Measurements from ENCODE around the gene RSU1. TPM values are rescaled to one million over a fixed set of nuclear protein-coding genes. Genes with fewer than 3 reads are reported as not detected.

Gene RSU1
- total and polyA plus RNA-seq, 2 donors (not counting 3 experiments of a cell fraction or from before 2014, with no cell fraction given): 80.2 to 104 TPM

GRCh38 chr10:16689696-16690095 lies 127.5 kb downstream of the RSU1 start:
- no peak overlapping the region for H3K4me3 ChIP-seq (replicated peaks in 1 of 3; ENCODE audit: insufficient read depth in 1 of 3, low read depth in 1 of 3, low read length in 3 of 3)
- no TSS peak for BruUV-seq (replicated peaks)
- no peak for FAIRE-seq
- H3K36me3 ChIP-seq (ENCODE audit: control insufficient read depth in 2 of 2, extremely low read depth in 1 of 2, insufficient read depth in 2 of 2, low read length in 2 of 2): peaks cover 3% of the 10 kb centered on the region in 2 experiments
- H3K9me1 ChIP-seq (replicated peaks; ENCODE audit: control insufficient read depth, extremely low read depth, insufficient read depth, low read length): no peaks in the 10 kb centered on the region
- no peak overlapping the region for H2AFZ ChIP-seq (ENCODE audit: low read depth, low read length)
- H3K9me3 ChIP-seq (replicated peaks; ENCODE audit: control insufficient read depth, insufficient read depth, low read length): no peaks in the 10 kb centered on the region
- intact Hi-C loops (cut with micrococcal nuclease): no loop called here
- no peak overlapping the region for H3K4me2 ChIP-seq (ENCODE audit: insufficient read depth, low read length)
- dilution Hi-C loops (cut with MboI; ENCODE audit: extremely low pct_ligation_motif_present, low sequenced_read_pairs): no loop called here
- CTCF ChIA-PET: interaction anchor here (1.0 kb wide), 1 partner anchor 88 kb away, joined by 3 read pairs; no protein-coding TSS in a partner anchor
- no peak overlapping the region for H3K9ac ChIP-seq (replicated peaks; ENCODE audit: extremely low read depth, insufficient read depth, low read length)
- DNase-seq (ENCODE audit: low read depth, low spot score): peak; percentile 24
- no peak overlapping the region for H3K27ac ChIP-seq (ENCODE audit: insufficient read depth, low read depth, low read length)
- H4K20me1 ChIP-seq (replicated peaks; ENCODE audit: control insufficient read depth, extremely low read depth, insufficient read depth, low read length): no peaks in the 10 kb centered on the region
- no peaks in the 10 kb centered on the region for H3K79me2 ChIP-seq (ENCODE audit: control insufficient read depth, insufficient read depth, low read length)
- no peaks in the 10 kb centered on the region for H3K27me3 ChIP-seq (ENCODE audit: control insufficient read depth in 2 of 2, insufficient read depth in 2 of 2, low read length in 2 of 2)
- no peak for TF ChIP-seq GATA2 (IDR thresholded peaks at IDR 0.05; ENCODE audit: insufficient read depth, insufficient read length, low read depth, low read length)
- TF ChIP-seq JUN (IDR thresholded peaks at IDR 0.05; ENCODE audit: borderline replicate concordance, insufficient read depth, insufficient read length, low read depth): no peak
- TF ChIP-seq POLR2AphosphoS5 (IDR thresholded peaks at IDR 0.05; ENCODE audit: insufficient read depth, low read depth, low read length): no peak
- no peak for TF ChIP-seq POLR2A (IDR thresholded peaks at IDR 0.05; ENCODE audit: low read depth, low read length)
- no peak for TF ChIP-seq MYC (IDR thresholded peaks at IDR 0.05; ENCODE audit: low read depth, low read length)
- no peak for TF ChIP-seq CTCF (IDR thresholded peaks at IDR 0.05; ENCODE audit: extremely low read depth in 1 of 2, insufficient read depth in 1 of 2, low read depth in 1 of 2, low read length in 2 of 2)
- TF ChIP-seq MAX (IDR thresholded peaks at IDR 0.05; ENCODE audit: insufficient read depth, insufficient read length): no peak
- TF ChIP-seq FOS (IDR thresholded peaks at IDR 0.05; ENCODE audit: borderline replicate concordance, insufficient read depth, low read length): no peak
- TF ChIP-seq EZH2 (IDR thresholded peaks at IDR 0.05; ENCODE audit: borderline replicate concordance, low read depth, low read length, severe bottlenecking): no peak
- POLR2A ChIA-PET: no interaction called here
- H3K4me1 ChIP-seq (ENCODE audit: control insufficient read depth, extremely low read depth, insufficient read depth, low read length): no peaks in the 10 kb centered on the region
